T-helper 1 cell treated with Interleukin-12 subunit alpha and Interleukin-12 subunit beta and Interleukin-4 antibody, amounts not matched to agents 30 μg/mL and 1 μg/mL, for 36 hours (primary cell): ENCODE data around the gene TNRC6C.
"Not testable (repeated sequence)": the region's sequence is repeated elsewhere in the genome, so short reads cannot be mapped to it uniquely, and the experiment has no call there.

Experiments used
- H3K27ac Mint-ChIP-seq: one replicate; pipeline ENCODE4 v1.8.0; 2021; ENCODE audit warnings: mild to moderate bottlenecking, mixed read lengths
- H3K27me3 Mint-ChIP-seq: one replicate; pipeline ENCODE4 v1.8.0; 2021; ENCODE audit warnings: low read depth, mixed read lengths
- H3K36me3 Mint-ChIP-seq: one replicate; pipeline ENCODE4 v1.8.0; 2021; ENCODE audit warnings: low read depth, mixed read lengths
- H3K4me1 Mint-ChIP-seq: one replicate; pipeline ENCODE4 v1.8.0; 2021; ENCODE audit warnings: low read depth, mixed read lengths
- H3K4me3 Mint-ChIP-seq: one replicate; pipeline ENCODE4 v1.8.0; 2021; ENCODE audit warnings: mild to moderate bottlenecking, moderate library complexity, mixed read lengths
- H3K9me3 Mint-ChIP-seq: one replicate; pipeline ENCODE4 v1.8.0; 2021; ENCODE audit warnings: mixed read lengths

TNRC6C gene

GRCh38 chr17:77927777-77928518 lies 30.6 kb upstream of the TNRC6C start:
- peaks cover 23% of the 10 kb centered on the region for H3K27me3 Mint-ChIP-seq
- H3K36me3 Mint-ChIP-seq: no peaks in the 10 kb centered on the region
- no peak overlapping the region for H3K27ac Mint-ChIP-seq

GRCh38 chr17:77928519-77929179 lies 29.9 kb upstream of the TNRC6C start:
- Mint-ChIP-seq H3K9me3 (no peaks in the 10 kb centered on the region), H3K36me3 (no peaks in the 10 kb centered on the region), H3K4me3 (no peak overlapping the region), H3K27me3 (peaks cover 30% of the 10 kb centered on the region), H3K27ac (no peak overlapping the region), H3K4me1 (peaks cover 2% of the 10 kb centered on the region)

More at GRCh38 chr17:77927777-77928518, 30.6 kb upstream of the TNRC6C start:
- H3K4me1 Mint-ChIP-seq: peaks cover 2% of the 10 kb centered on the region
- H3K9me3 Mint-ChIP-seq: no peaks in the 10 kb centered on the region
- no peak overlapping the region for H3K4me3 Mint-ChIP-seq

- no peak overlapping the region for H3K4me3 Mint-ChIP-seq
- no peaks in the 10 kb centered on the region for H3K9me3 Mint-ChIP-seq
- H3K27ac Mint-ChIP-seq: no peak overlapping the region
- peaks cover 35% of the 10 kb centered on the region for H3K27me3 Mint-ChIP-seq
- no peaks in the 10 kb centered on the region for H3K36me3 Mint-ChIP-seq
- H3K4me1 Mint-ChIP-seq: peaks cover 4% of the 10 kb centered on the region
Measured at GRCh38 chr17:77929180-77929564, 29.3 kb upstream of the TNRC6C start.

- Mint-ChIP-seq H3K4me1 (peaks cover 4% of the 10 kb centered on the region), H3K27ac (no peak overlapping the region), H3K4me3 (no peak overlapping the region), H3K36me3 (no peaks in the 10 kb centered on the region), H3K9me3 (no peaks in the 10 kb centered on the region), H3K27me3 (peaks cover 42% of the 10 kb centered on the region)
Measured at GRCh38 chr17:77929871-77930436, 28.5 kb upstream of the TNRC6C start.

- H3K27ac Mint-ChIP-seq: no peak overlapping the region
- H3K27me3 Mint-ChIP-seq: peaks cover 52% of the 10 kb centered on the region
- no peaks in the 10 kb centered on the region for H3K36me3 Mint-ChIP-seq
- peaks cover 4% of the 10 kb centered on the region for H3K4me1 Mint-ChIP-seq
- H3K9me3 Mint-ChIP-seq: no peaks in the 10 kb centered on the region
- no peak overlapping the region for H3K4me3 Mint-ChIP-seq
Measured at GRCh38 chr17:77930780-77931768, 27.4 kb upstream of the TNRC6C start.

- Mint-ChIP-seq H3K4me1 (peaks cover 2% of the 10 kb centered on the region), H3K27ac (no peak overlapping the region), H3K27me3 (peaks cover 44% of the 10 kb centered on the region), H3K4me3 (no peak overlapping the region), H3K9me3 (no peaks in the 10 kb centered on the region), H3K36me3 (no peaks in the 10 kb centered on the region)
Measured at GRCh38 chr17:77933777-77934398, 24.6 kb upstream of the TNRC6C start.

- no peak overlapping the region for H3K4me3 Mint-ChIP-seq
- H3K27ac Mint-ChIP-seq: no peak overlapping the region
- H3K9me3 Mint-ChIP-seq: no peaks in the 10 kb centered on the region
- H3K4me1 Mint-ChIP-seq: peaks cover 2% of the 10 kb centered on the region
- H3K36me3 Mint-ChIP-seq: no peaks in the 10 kb centered on the region
- H3K27me3 Mint-ChIP-seq: peaks cover 46% of the 10 kb centered on the region
Measured at GRCh38 chr17:77935121-77935571, 23.4 kb upstream of the TNRC6C start.

- H3K4me1 Mint-ChIP-seq, H3K27ac Mint-ChIP-seq, H3K36me3 Mint-ChIP-seq, H3K9me3 Mint-ChIP-seq, H3K4me3 Mint-ChIP-seq: not testable (repeated sequence)
- peaks cover 46% of the 10 kb centered on the region for H3K27me3 Mint-ChIP-seq
Measured at GRCh38 chr17:77935744-77936143, 22.8 kb upstream of the TNRC6C start.

GRCh38 chr17:77936881-77937280 lies 21.6 kb upstream of the TNRC6C start:
- peaks cover 41% of the 10 kb centered on the region for H3K27me3 Mint-ChIP-seq
- H3K27ac Mint-ChIP-seq: no peak overlapping the region
- no peaks in the 10 kb centered on the region for H3K9me3 Mint-ChIP-seq
- H3K4me1 Mint-ChIP-seq: peaks cover 2% of the 10 kb centered on the region
- H3K36me3 Mint-ChIP-seq: no peaks in the 10 kb centered on the region
- H3K4me3 Mint-ChIP-seq: no peak overlapping the region

GRCh38 chr17:77941004-77941403 lies 17.5 kb upstream of the TNRC6C start:
- Mint-ChIP-seq H3K4me1 (no peaks in the 10 kb centered on the region), H3K36me3 (no peaks in the 10 kb centered on the region), H3K27me3 (peaks cover 18% of the 10 kb centered on the region), H3K4me3 (no peak overlapping the region), H3K27ac (no peak overlapping the region), H3K9me3 (no peaks in the 10 kb centered on the region)

GRCh38 chr17:77942112-77942988 lies 16.2 kb upstream of the TNRC6C start:
- Mint-ChIP-seq H3K36me3 (no peaks in the 10 kb centered on the region), H3K4me1 (no peaks in the 10 kb centered on the region), H3K4me3 (no peak overlapping the region), H3K9me3 (no peaks in the 10 kb centered on the region), H3K27me3 (peaks cover 18% of the 10 kb centered on the region), H3K27ac (no peak overlapping the region)

- Mint-ChIP-seq H3K4me3 (no peak overlapping the region), H3K27ac (no peak overlapping the region), H3K9me3 (peaks cover 5% of the 10 kb centered on the region), H3K27me3 (peaks cover 27% of the 10 kb centered on the region), H3K36me3 (no peaks in the 10 kb centered on the region), H3K4me1 (no peaks in the 10 kb centered on the region)
Measured at GRCh38 chr17:77943971-77944370, 14.5 kb upstream of the TNRC6C start.
